K562 (cell line): Measurements from ENCODE around the gene STRIP1. TPM values are rescaled to one million over a fixed set of nuclear protein-coding genes. Genes with fewer than 3 reads are reported as not detected.

Experiments used
- ARID2 ChIP-seq: fragments of 450-650 bp; IDR thresholded peaks from 2 replicates; pipeline ENCODE4 v1.6.1; 2017; ENCODE audit warnings: antibody characterized with exemption, mild to moderate bottlenecking
- ARID4B ChIP-seq: sonication (generic); formaldehyde crosslinking; IDR thresholded peaks from 2 replicates; pipeline ENCODE4 v1.8.0; 2022; ENCODE audit warnings: mild to moderate bottlenecking, missing genetic modification reagents
- ATF4 ChIP-seq: fragments of 450-650 bp; formaldehyde crosslinking; IDR thresholded peaks from 2 replicates; pipeline ENCODE4 v1.4.0; 2022; ENCODE audit warnings: mild to moderate bottlenecking, moderate library complexity
- CTBP1 ChIP-seq: fragments of 450-650 bp; IDR thresholded peaks from 2 replicates; pipeline ENCODE4 v1.6.1; 2016; ENCODE audit warnings: borderline replicate concordance
- CTCFL ChIP-seq: IDR thresholded peaks from 2 replicates; pipeline ENCODE4 v1.6.1; 2011; ENCODE audit warnings: borderline replicate concordance, low read depth, mild to moderate bottlenecking, moderate library complexity, low read length; ENCODE audit not compliant: insufficient read depth, poor library complexity, severe bottlenecking
- EP300 ChIP-seq: IDR thresholded peaks from 2 replicates; pipeline ENCODE4 v1.6.1; 2012; ENCODE audit warnings: low read length, improper control_type of control experiment
- ESRRA ChIP-seq: fragments of 450-650 bp; IDR thresholded peaks from 2 replicates; pipeline ENCODE4 v1.6.1; 2014; ENCODE audit warnings: low read depth, mild to moderate bottlenecking, moderate library complexity, borderline replicate concordance
- FUS ChIP-seq: fragments of 200-400 bp; formaldehyde crosslinking; optimal IDR thresholded peaks from 2 replicates; pipeline ENCODE3; 2017; ENCODE audit warnings: low read depth, low read length
- HDAC6 ChIP-seq: IDR thresholded peaks from 2 replicates; pipeline ENCODE4 v1.6.1; 2012; ENCODE audit warnings: low read depth, mild to moderate bottlenecking, control low read depth, inconsistent platforms, low read length, moderate library complexity
- HNRNPUL1 ChIP-seq: fragments of 200-400 bp; formaldehyde crosslinking; IDR thresholded peaks from 2 replicates; pipeline ENCODE4 v1.6.1; 2017; ENCODE audit warnings: low read length
- MEIS2 ChIP-seq: fragments of 450-650 bp; IDR thresholded peaks from 2 replicates; pipeline ENCODE4 v1.6.1; 2014; ENCODE audit warnings: mild to moderate bottlenecking; ENCODE audit not compliant: partially characterized antibody
- MTA1 ChIP-seq: fragments of 450-650 bp; IDR thresholded peaks from 2 replicates; pipeline ENCODE4 v1.6.1; 2017; ENCODE audit warnings: borderline replicate concordance
- NFE2L1 ChIP-seq: fragments of 450-650 bp; IDR thresholded peaks from 2 replicates; pipeline ENCODE4 v1.6.1; 2016; ENCODE audit warnings: missing genetic modification characterization, low read depth, mild to moderate bottlenecking, missing compliant biosample characterization, moderate library complexity, borderline replicate concordance
- RBM14 ChIP-seq: fragments of 200-400 bp; formaldehyde crosslinking; IDR thresholded peaks from 2 replicates; pipeline ENCODE4 v1.6.1; 2018; ENCODE audit warnings: low read depth, mild to moderate bottlenecking, low read length, moderate library complexity, borderline replicate concordance; ENCODE audit not compliant: insufficient read depth
- ZKSCAN3 ChIP-seq: fragments of 250-450 bp; sonication (Bioruptor Pico); IDR thresholded peaks from 2 replicates; pipeline ENCODE4 v1.4.0; 2020
- ZNF133 ChIP-seq: fragments of 250-450 bp; sonication (Bioruptor Pico); IDR thresholded peaks from 2 replicates; pipeline ENCODE4 v1.4.0; 2020; ENCODE audit warnings: mild to moderate bottlenecking
- ZNF3 ChIP-seq: fragments of 250-450 bp; sonication (Bioruptor Pico); IDR thresholded peaks from 2 replicates; pipeline ENCODE4 v1.5.0; 2021; ENCODE audit warnings: mild to moderate bottlenecking, moderate library complexity
- ZNF740 ChIP-seq, 3 experiments: fragments of 200-800 bp in 1 of 3; sonication (Bioruptor generic) in 1 of 3; sonication (generic) in 1 of 3; formaldehyde crosslinking in 1 of 3; IDR thresholded peaks; 2 replicates each; pipeline versions ENCODE4 v1.6.1 to v1.8.0; 2016 to 2022; ENCODE audit warnings: mild to moderate bottlenecking in 2 of 3, missing compliant biosample characterization in 2 of 3, missing genetic modification characterization in 2 of 3, missing genetic modification reagents in 1 of 3
- ZSCAN29 ChIP-seq: fragments of 450-650 bp; IDR thresholded peaks from 2 replicates; pipeline ENCODE4 v1.6.1; 2017
- polyA plus RNA-seq, 8 experiments: library from polyadenylated mRNA; depleted of rRNA in 4 of 8; stranded (reverse) in 5 of 8; unstranded in 3 of 8; fragments of >200 nt; fragmentation: Nextera tagmentation in 2 of 8; fragmentation: Illumina TruSeq in 1 of 8; extraction: Ambion mirVana in 2 of 8; extraction: Trizol in 1 of 8; gene quantifications; 2 replicates each; pipeline versions ENCODE4 v1.2.1 to v1.2.3, GENCODE V29; 2011 to 2014; ENCODE audit warnings: inconsistent platforms in 1 of 8, missing spikeins in 1 of 8
- total RNA-seq, 7 experiments: library from RNA; depleted of rRNA in 6 of 7; stranded (reverse); fragments of >200 nt in 6 of 7; fragmentation: Illumina TruSeq in 2 of 7; extraction: Trizol in 2 of 7; gene quantifications; 2 replicates each; pipeline versions ENCODE4 v1.2.1 to v1.2.3, GENCODE V29; 2011 to 2021; ENCODE audit warnings: low replicate concordance in 1 of 7

The STRIP1 gene
- total and polyA plus RNA-seq, 9 of the 15 experiments (the other 6 are each of a cell fraction or from before 2014, with no cell fraction given): 9.9 to 42.3 (median 32.0) TPM

GRCh38 chr1:110053552-110054428 lies 19.4 kb downstream of the STRIP1 start (continued):
- TF ChIP-seq ZNF3 (CRISPR knock-in tag) (no peak), RBM14 (no peak), ARID2 (peak; percentile 79), CTCFL (peak; percentile 92), ZKSCAN3 (CRISPR knock-in tag) (no peak), CTBP1 (0 out of 2 replicates have a peak, but pooled peaks have one; percentile 54), FUS (no peak), ESRRA (0 out of 2 replicates have a peak, but pooled peaks have one; percentile 51), ZNF740 (CRISPR knock-in tag; IDR thresholded peaks at IDR 0.05) (no peak), ZNF740 (tag; IDR thresholded peaks at IDR 0.05) (no peak), ZNF133 (CRISPR knock-in tag) (no peak), NFE2L1 (tag) (no peak), HNRNPUL1 (no peak), MEIS2 (no peak), ATF4 (CRISPR knock-in tag) (no peak), EP300 (no peak), ZSCAN29 (no peak), MTA1 (no peak), HDAC6 (no peak), ARID4B (CRISPR knock-in tag) (no peak)
